Measurements from ENCODE around the gene FNDC5. TPM values are rescaled to one million over a fixed set of nuclear protein-coding genes. Genes with fewer than 3 reads are reported as not detected.

The FNDC5 gene
- total and polyA plus RNA-seq, 2 of the 13 experiments (the other 11 are each of a cell fraction or from before 2014, with no cell fraction given) = 1.4 to 3.1 TPM

DNA sequence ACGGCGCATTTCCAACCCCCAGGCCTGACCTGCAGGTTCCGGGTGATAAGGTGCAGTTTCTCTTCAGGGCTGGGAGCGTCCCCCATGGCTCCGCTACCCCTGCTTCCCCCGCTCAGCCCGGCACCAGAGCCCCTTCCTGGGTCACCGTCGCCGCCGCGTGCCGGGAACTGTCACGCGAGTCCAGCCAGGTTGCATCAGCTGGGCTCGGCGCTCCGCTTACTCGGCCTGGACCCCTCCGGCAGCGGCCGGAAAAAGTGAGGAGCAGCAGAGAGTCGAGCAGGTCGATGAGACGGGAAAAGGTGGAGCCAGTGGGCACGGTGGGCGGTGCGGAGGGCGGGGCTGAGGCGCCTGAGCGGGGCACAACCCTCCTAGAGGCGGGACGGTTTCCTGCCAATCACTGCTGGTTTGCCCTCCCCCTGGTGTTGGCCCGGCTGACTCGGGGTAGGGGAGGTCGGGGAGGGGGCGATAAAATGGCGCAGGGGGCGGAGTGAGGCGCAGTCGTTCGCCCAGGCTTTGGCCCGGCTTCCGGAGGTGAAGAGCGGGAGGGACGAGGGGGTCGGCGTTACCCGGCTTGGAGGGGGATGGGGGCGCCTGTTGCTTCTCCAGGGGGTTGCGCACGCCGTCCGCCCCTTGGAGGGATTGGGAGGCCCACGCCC is 53.4 kb downstream of the FNDC5 start, which contains the start of the genes S100PBP and YARS1 (continued):
- TF ChIP-seq, protein P1, sequence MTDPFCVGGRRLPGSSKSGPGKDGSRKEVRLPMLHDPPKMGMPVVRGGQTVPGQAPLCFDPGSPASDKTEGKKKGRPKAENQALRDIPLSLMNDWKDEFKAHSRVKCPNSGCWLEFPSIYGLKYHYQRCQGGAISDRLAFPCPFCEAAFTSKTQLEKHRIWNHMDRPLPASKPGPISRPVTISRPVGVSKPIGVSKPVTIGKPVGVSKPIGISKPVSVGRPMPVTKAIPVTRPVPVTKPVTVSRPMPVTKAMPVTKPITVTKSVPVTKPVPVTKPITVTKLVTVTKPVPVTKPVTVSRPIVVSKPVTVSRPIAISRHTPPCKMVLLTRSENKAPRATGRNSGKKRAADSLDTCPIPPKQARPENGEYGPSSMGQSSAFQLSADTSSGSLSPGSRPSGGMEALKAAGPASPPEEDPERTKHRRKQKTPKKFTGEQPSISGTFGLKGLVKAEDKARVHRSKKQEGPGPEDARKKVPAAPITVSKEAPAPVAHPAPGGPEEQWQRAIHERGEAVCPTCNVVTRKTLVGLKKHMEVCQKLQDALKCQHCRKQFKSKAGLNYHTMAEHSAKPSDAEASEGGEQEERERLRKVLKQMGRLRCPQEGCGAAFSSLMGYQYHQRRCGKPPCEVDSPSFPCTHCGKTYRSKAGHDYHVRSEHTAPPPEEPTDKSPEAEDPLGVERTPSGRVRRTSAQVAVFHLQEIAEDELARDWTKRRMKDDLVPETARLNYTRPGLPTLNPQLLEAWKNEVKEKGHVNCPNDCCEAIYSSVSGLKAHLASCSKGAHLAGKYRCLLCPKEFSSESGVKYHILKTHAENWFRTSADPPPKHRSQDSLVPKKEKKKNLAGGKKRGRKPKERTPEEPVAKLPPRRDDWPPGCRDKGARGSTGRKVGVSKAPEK (CRISPR knock-in tag; IDR thresholded peaks at IDR 0.05; ENCODE audit: borderline replicate concordance) = no peak
- TF ChIP-seq, protein P2, sequence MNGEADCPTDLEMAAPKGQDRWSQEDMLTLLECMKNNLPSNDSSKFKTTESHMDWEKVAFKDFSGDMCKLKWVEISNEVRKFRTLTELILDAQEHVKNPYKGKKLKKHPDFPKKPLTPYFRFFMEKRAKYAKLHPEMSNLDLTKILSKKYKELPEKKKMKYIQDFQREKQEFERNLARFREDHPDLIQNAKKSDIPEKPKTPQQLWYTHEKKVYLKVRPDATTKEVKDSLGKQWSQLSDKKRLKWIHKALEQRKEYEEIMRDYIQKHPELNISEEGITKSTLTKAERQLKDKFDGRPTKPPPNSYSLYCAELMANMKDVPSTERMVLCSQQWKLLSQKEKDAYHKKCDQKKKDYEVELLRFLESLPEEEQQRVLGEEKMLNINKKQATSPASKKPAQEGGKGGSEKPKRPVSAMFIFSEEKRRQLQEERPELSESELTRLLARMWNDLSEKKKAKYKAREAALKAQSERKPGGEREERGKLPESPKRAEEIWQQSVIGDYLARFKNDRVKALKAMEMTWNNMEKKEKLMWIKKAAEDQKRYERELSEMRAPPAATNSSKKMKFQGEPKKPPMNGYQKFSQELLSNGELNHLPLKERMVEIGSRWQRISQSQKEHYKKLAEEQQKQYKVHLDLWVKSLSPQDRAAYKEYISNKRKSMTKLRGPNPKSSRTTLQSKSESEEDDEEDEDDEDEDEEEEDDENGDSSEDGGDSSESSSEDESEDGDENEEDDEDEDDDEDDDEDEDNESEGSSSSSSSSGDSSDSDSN (CRISPR knock-in tag; IDR thresholded peaks at IDR 0.05) = peak; percentile 84
- TF ChIP-seq ZNF430 (CRISPR knock-in tag; IDR thresholded peaks at IDR 0.05) = peak; percentile 95
- TF ChIP-seq ARNTL (CRISPR knock-in tag; IDR thresholded peaks at IDR 0.05) = peak; percentile 97
- TF ChIP-seq ZSCAN25 (CRISPR knock-in tag; IDR thresholded peaks at IDR 0.05) = peak; percentile 94
- TF ChIP-seq ZNF841 (CRISPR knock-in tag; IDR thresholded peaks at IDR 0.05; ENCODE audit: borderline replicate concordance) = 0 out of 2 replicates have a peak, but pooled peaks have one; percentile 28
- peak; percentile 93 for TF ChIP-seq MIER3 (CRISPR knock-in tag; IDR thresholded peaks at IDR 0.05; ENCODE audit: borderline replicate concordance)
- peak; percentile 80 for TF ChIP-seq ZBTB38 (CRISPR knock-in tag; IDR thresholded peaks at IDR 0.05)
- TF ChIP-seq, protein P3, sequence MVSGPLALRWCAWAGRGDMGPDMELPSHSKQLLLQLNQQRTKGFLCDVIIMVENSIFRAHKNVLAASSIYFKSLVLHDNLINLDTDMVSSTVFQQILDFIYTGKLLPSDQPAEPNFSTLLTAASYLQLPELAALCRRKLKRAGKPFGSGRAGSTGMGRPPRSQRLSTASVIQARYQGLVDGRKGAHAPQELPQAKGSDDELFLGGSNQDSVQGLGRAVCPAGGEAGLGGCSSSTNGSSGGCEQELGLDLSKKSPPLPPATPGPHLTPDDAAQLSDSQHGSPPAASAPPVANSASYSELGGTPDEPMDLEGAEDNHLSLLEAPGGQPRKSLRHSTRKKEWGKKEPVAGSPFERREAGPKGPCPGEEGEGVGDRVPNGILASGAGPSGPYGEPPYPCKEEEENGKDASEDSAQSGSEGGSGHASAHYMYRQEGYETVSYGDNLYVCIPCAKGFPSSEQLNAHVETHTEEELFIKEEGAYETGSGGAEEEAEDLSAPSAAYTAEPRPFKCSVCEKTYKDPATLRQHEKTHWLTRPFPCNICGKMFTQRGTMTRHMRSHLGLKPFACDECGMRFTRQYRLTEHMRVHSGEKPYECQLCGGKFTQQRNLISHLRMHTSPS (CRISPR knock-in tag; IDR thresholded peaks at IDR 0.05; ENCODE audit: low read depth) = no peak; the same call in 1 of the 2 replicates
- peak; percentile 52; the same call in 1 of the 2 replicates for TF ChIP-seq ZNF263 (CRISPR knock-in tag; IDR thresholded peaks at IDR 0.05)
- TF ChIP-seq ZNF792 (CRISPR knock-in tag; IDR thresholded peaks at IDR 0.05) = peak; percentile 73
- no peak for TF ChIP-seq NR1H2 (CRISPR knock-in tag; IDR thresholded peaks at IDR 0.05; ENCODE audit: borderline replicate concordance, low read depth)
- TF ChIP-seq ZIK1 (CRISPR knock-in tag; IDR thresholded peaks at IDR 0.05; ENCODE audit: borderline replicate concordance, low read depth) = peak; percentile 36; the same call in 1 of the 2 replicates
- peak; percentile 99 for TF ChIP-seq KMT2A (CRISPR knock-in tag; IDR thresholded peaks at IDR 0.05)
- no peak for TF ChIP-seq ZNF570 (CRISPR knock-in tag; IDR thresholded peaks at IDR 0.05; ENCODE audit: borderline replicate concordance)
- TF ChIP-seq ZNF10 (CRISPR knock-in tag; IDR thresholded peaks at IDR 0.05; ENCODE audit: borderline replicate concordance, low read depth) = no peak
- TF ChIP-seq NFE2L1 (CRISPR knock-in tag; IDR thresholded peaks at IDR 0.05; ENCODE audit: borderline replicate concordance) = no peak; the same call in 1 of the 2 replicates
